Measurements from ENCODE around the gene CLK3.

- no peak for TF ChIP-seq MTA2 (IDR thresholded peaks at IDR 0.05; ENCODE audit: low read depth)
- no peak for TF ChIP-seq CTCF (IDR thresholded peaks at IDR 0.05 in 2 of 3, conservative IDR thresholded peaks at IDR 0.05 in 1 of 3; ENCODE audit: control insufficient read depth in 2 of 3, extremely low read depth in 1 of 3, insufficient read depth in 1 of 3, low read depth in 3 of 3, low read length in 3 of 3)
- no peak for TF ChIP-seq IKZF1 (conservative IDR thresholded peaks at IDR 0.05)
- no peak for TF ChIP-seq ZNF274 (IDR thresholded peaks at IDR 0.05; ENCODE audit: insufficient read depth, insufficient read length)
- TF ChIP-seq ESRRA (IDR thresholded peaks at IDR 0.05; ENCODE audit: low read length), result no peak
- TF ChIP-seq RAD21 (IDR thresholded peaks at IDR 0.05; ENCODE audit: insufficient read depth, low read depth, low read length), result no peak
- TF ChIP-seq BACH1 (IDR thresholded peaks at IDR 0.05; ENCODE audit: borderline replicate concordance), result no peak
- TF ChIP-seq STAT1 (conservative IDR thresholded peaks at IDR 0.05), result no peak
- TF ChIP-seq MYC (IDR thresholded peaks at IDR 0.05; ENCODE audit: insufficient read depth, insufficient read length, insufficient replicate concordance, low read length, severe bottlenecking), result no peak
Observed at GRCh38 chr15:74669627-74670026, 54.0 kb downstream of the CLK3 start.
